ENCODE measurements around the gene WNK4. TPM values are rescaled to one million over a fixed set of nuclear protein-coding genes. Genes with fewer than 3 reads are reported as not detected.
A peak's percentile ranks its signal among the peaks of the same experiment; 100 is the strongest.

Gene WNK4
- total and polyA plus RNA-seq, 9 of the 15 experiments (the other 6 are each of a cell fraction or from before 2014, with no cell fraction given), result 0.32 to 25.8 (median 4.5) TPM

- TF ChIP-seq CTCF (IDR thresholded peaks at IDR 0.05 in 2 of 3, conservative IDR thresholded peaks at IDR 0.05 in 1 of 3; ENCODE audit: insufficient read depth in 2 of 3, low read depth in 1 of 3, low read length in 3 of 3), result peak; percentile 20 to 36 (median 33); a peak in 2 of 6 replicates
- TF ChIP-seq HMG20A (CRISPR knock-in tag; conservative IDR thresholded peaks at IDR 0.05), result no peak
- TF ChIP-seq ZC3H11A (IDR thresholded peaks at IDR 0.05; ENCODE audit: low read depth, low read length), result peak; percentile 99
- TF ChIP-seq ETS2 (tag; IDR thresholded peaks at IDR 0.05; ENCODE audit: borderline replicate concordance, poor library complexity, severe bottlenecking), result no peak
- TF ChIP-seq SAP30 (IDR thresholded peaks at IDR 0.05; ENCODE audit: borderline replicate concordance, insufficient read depth, low read depth, low read length, poor library complexity, severe bottlenecking), result peak; percentile 58
- no peak for TF ChIP-seq RBM25 (IDR thresholded peaks at IDR 0.05; ENCODE audit: low read depth, low read length, severe bottlenecking)
- TF ChIP-seq ZBED1 (IDR thresholded peaks at IDR 0.05), result peak; percentile 82
- TF ChIP-seq ZNF384 (IDR thresholded peaks at IDR 0.05; ENCODE audit: low read depth, low read length), result no peak; the same call in 1 of the 2 replicates
- no peak for TF ChIP-seq ZNF75A (CRISPR knock-in tag; IDR thresholded peaks at IDR 0.05)
- peak; percentile 50; the same call in 1 of the 2 replicates for TF ChIP-seq SMAD4 (CRISPR knock-in tag; conservative IDR thresholded peaks at IDR 0.05)
- TF ChIP-seq TRIM28 (IDR thresholded peaks at IDR 0.05), result no peak
- peak; percentile 74 for TF ChIP-seq MYC (IDR thresholded peaks at IDR 0.05; ENCODE audit: low read depth, low read length)
- no peak for TF ChIP-seq MYC (CRISPR knock-in tag; IDR thresholded peaks at IDR 0.05; ENCODE audit: borderline replicate concordance, low read depth)
- TF ChIP-seq NCOA1 (IDR thresholded peaks at IDR 0.05; ENCODE audit: low read depth), result peak; percentile 98
- no peak for TF ChIP-seq SMARCB1 (IDR thresholded peaks at IDR 0.05; ENCODE audit: insufficient read length, low read depth)
- TF ChIP-seq ZFX (CRISPR knock-in tag; IDR thresholded peaks at IDR 0.05), result peak; percentile 21; the same call in 1 of the 2 replicates
- peak; percentile 62 to 83 for TF ChIP-seq MAZ (CRISPR knock-in tag; conservative IDR thresholded peaks at IDR 0.05 in 1 of 2, IDR thresholded peaks at IDR 0.05 in 1 of 2)
- peak; percentile 66; the same call in 1 of the 2 replicates for TF ChIP-seq GTF2A2 (tag; IDR thresholded peaks at IDR 0.05)
- TF ChIP-seq MAFK (IDR thresholded peaks at IDR 0.05; ENCODE audit: low read length), result 0 out of 2 replicates have a peak, but pooled peaks have one; percentile 13
These were observed 6.9 kb upstream of the WNK4 start, which contains the start of gene VPS25 (continued) for GRCh38 chr17:42773290-42774035.

Measured in K562 (cell line).